Measurements from ENCODE around the gene TNP2.

Gene TNP2

GRCh38 chr16:11253995-11254912, 14.9 kb downstream of the TNP2 start:
- POLR2A ChIA-PET = interaction anchor here (0.6 to 3.5 kb wide), 24 partner anchors 8 to 309 kb away, joined by 3 to 52 read pairs (median 6); partner anchors contain the start of gene TNP2
- DNase-seq (ENCODE audit: extremely low spot score) = no peak
- CTCF ChIA-PET = interaction anchor here (0.7 to 9.7 kb wide), 18 partner anchors 41 to 315 kb away, joined by 3 to 182 read pairs (median 6); partner anchors contain the start of gene RMI2
- TF ChIP-seq CTCF (IDR thresholded peaks at IDR 0.05; ENCODE audit: control extremely low read depth, extremely low read depth, low read depth, missing control alignments) = no peak

- ChIA-PET POLR2A (interaction anchor here (0.6 to 3.5 kb wide), 9 partner anchors 10 to 1142 kb away, joined by 3 to 52 read pairs (median 5); no protein-coding TSS in a partner anchor), CTCF (interaction anchor here (0.9 to 9.7 kb wide), 8 partner anchors 17 to 300 kb away, joined by 3 to 182 read pairs (median 24); no protein-coding TSS in a partner anchor)
- TF ChIP-seq CTCF (IDR thresholded peaks at IDR 0.05; ENCODE audit: control extremely low read depth, extremely low read depth, low read depth, missing control alignments) = no peak
- DNase-seq (ENCODE audit: extremely low spot score) = no peak
Measured at GRCh38 chr16:11253009-11253994, 15.8 kb downstream of the TNP2 start.

- no peak for DNase-seq (ENCODE audit: extremely low spot score)
- no peak for TF ChIP-seq CTCF (IDR thresholded peaks at IDR 0.05; ENCODE audit: control extremely low read depth, extremely low read depth, low read depth, missing control alignments)
- CTCF ChIA-PET = interaction anchor here (0.9 to 2.1 kb wide), 4 partner anchors 16 to 289 kb away, joined by 3 to 9 read pairs (median 4); no protein-coding TSS in a partner anchor
- POLR2A ChIA-PET = interaction anchor here (0.6 to 2.3 kb wide), 8 partner anchors 28 to 294 kb away, joined by 3 to 28 read pairs (median 4); no protein-coding TSS in a partner anchor
Measured at GRCh38 chr16:11252482-11252931, 16.6 kb downstream of the TNP2 start.

- TF ChIP-seq CTCF (IDR thresholded peaks at IDR 0.05; ENCODE audit: control extremely low read depth, extremely low read depth, low read depth, missing control alignments) = no peak
- POLR2A ChIA-PET = interaction anchor here (0.6 to 2.3 kb wide), 13 partner anchors 27 to 377 kb away, joined by 3 to 28 read pairs (median 4); no protein-coding TSS in a partner anchor
- CTCF ChIA-PET = interaction anchor here (0.6 to 2.1 kb wide), 7 partner anchors 15 to 288 kb away, joined by 3 to 9 read pairs (median 3); no protein-coding TSS in a partner anchor
- DNase-seq (ENCODE audit: extremely low spot score) = peak; percentile 73
Measured at GRCh38 chr16:11251525-11252481, 17.3 kb downstream of the TNP2 start.

- TF ChIP-seq CTCF (IDR thresholded peaks at IDR 0.05; ENCODE audit: control extremely low read depth, extremely low read depth, low read depth, missing control alignments) = no peak
- DNase-seq (ENCODE audit: extremely low spot score) = no peak
- CTCF ChIA-PET = interaction anchor here (0.6 to 2.1 kb wide), 5 partner anchors 15 to 287 kb away, joined by 3 to 9 read pairs (median 4); no protein-coding TSS in a partner anchor
- POLR2A ChIA-PET = interaction anchor here (0.9 to 2.3 kb wide), 2 partner anchors 86 to 286 kb away, joined by 4 to 28 read pairs; no protein-coding TSS in a partner anchor
Measured at GRCh38 chr16:11250786-11251524, 18.2 kb downstream of the TNP2 start.

All from GM10248 (cell line).